ENCODE measurements around the gene TMEM270.

Gene TMEM270

GRCh38 chr7:73909051-73909941, 48.3 kb downstream of the TMEM270 start:
- DNase-seq: no peak

GRCh38 chr7:73909996-73910395, 49.0 kb downstream of the TMEM270 start:
- DNase-seq: no peak

GRCh38 chr7:73912223-73912622, 51.3 kb downstream of the TMEM270 start:
- no peak for DNase-seq

Data from activated CD4-positive, CD25-positive, alpha-beta regulatory T cell treated with anti-CD3 and anti-CD28 coated beads, Interleukin-2, amount 50 U/mL, for 72 hours (primary cell).